Activated naive CD8-positive, alpha-beta T cell treated with anti-CD3 and anti-CD28 coated beads, Interleukin-2, amount 10 ng/mL, durations not matched to agents 7 days and 5 days (primary cell): ENCODE results near the gene ADAMTS15. TPM values are rescaled to one million over a fixed set of nuclear protein-coding genes. Genes with fewer than 3 reads are reported as not detected.

Experiments
- ATAC-seq: fragments of 150-1000 bp; cut with Tn5 transposase; one replicate; pipeline ENCODE4 v1.10.0; 2021; ENCODE audit warnings: low read depth, moderate library complexity
- POLR2A ChIA-PET: fragments of 350-600 bp; sonication (Branson Sonifier 250); formaldehyde crosslinking; loops from one replicate; lab custom pipeline; 2021; ENCODE audit warnings: antibody characterized with exemption; lab: Charles Lee
- DNase-seq: peaks from one replicate; pipeline ENCODE4 v3.0.0; 2021
- H3K27ac Mint-ChIP-seq: one replicate; pipeline ENCODE4 v1.8.0; 2022; ENCODE audit warnings: mild to moderate bottlenecking, mixed read lengths
- H3K27me3 Mint-ChIP-seq: one replicate; pipeline ENCODE4 v1.8.0; 2022; ENCODE audit warnings: mild to moderate bottlenecking, moderate library complexity, mixed read lengths
- H3K36me3 Mint-ChIP-seq: one replicate; pipeline ENCODE4 v1.8.0; 2021; ENCODE audit warnings: mild to moderate bottlenecking, mixed read lengths
- H3K4me1 Mint-ChIP-seq: one replicate; pipeline ENCODE4 v1.8.0; 2021; ENCODE audit warnings: mixed read lengths
- H3K4me3 Mint-ChIP-seq: one replicate; pipeline ENCODE4 v1.8.0; 2022; ENCODE audit warnings: mild to moderate bottlenecking, moderate library complexity, mixed read lengths
- H3K9me3 Mint-ChIP-seq: one replicate; pipeline ENCODE4 v1.8.0; 2021; ENCODE audit warnings: mixed read lengths
- total RNA-seq, 2 experiments: library from RNA; stranded (reverse); gene quantifications; one replicate each; pipeline ENCODE4 v1.2.3, GENCODE V29; 2021

Gene ADAMTS15
- total RNA-seq, 2 experiments from 2014 or later = 0.08 to 0.11 TPM

GRCh38 chr11:130422251-130422995, 26.0 kb upstream of the ADAMTS15 start:
- Mint-ChIP-seq H3K9me3 (no peaks in the 10 kb centered on the region), H3K36me3 (no peaks in the 10 kb centered on the region), H3K4me3 (no peak overlapping the region), H3K4me1 (no peaks in the 10 kb centered on the region), H3K27me3 (peaks cover 28% of the 10 kb centered on the region), H3K27ac (no peak overlapping the region)
- no peak for DNase-seq
- ATAC-seq = no peak
- POLR2A ChIA-PET = no interaction called here

GRCh38 chr11:130423541-130424142, 24.8 kb upstream of the ADAMTS15 start:
- Mint-ChIP-seq H3K36me3 (no peaks in the 10 kb centered on the region), H3K27me3 (peaks cover 31% of the 10 kb centered on the region), H3K4me1 (peaks cover 2% of the 10 kb centered on the region), H3K27ac (no peak overlapping the region), H3K9me3 (no peaks in the 10 kb centered on the region), H3K4me3 (no peak overlapping the region)
- ATAC-seq (no peak), DNase-seq (no peak)
- POLR2A ChIA-PET = no interaction called here

- Mint-ChIP-seq H3K36me3 (no peaks in the 10 kb centered on the region), H3K27ac (no peak overlapping the region), H3K27me3 (peaks cover 41% of the 10 kb centered on the region), H3K4me3 (no peak overlapping the region), H3K4me1 (peaks cover 4% of the 10 kb centered on the region), H3K9me3 (no peaks in the 10 kb centered on the region)
- POLR2A ChIA-PET = no interaction called here
- DNase-seq (no peak), ATAC-seq (no peak)
These were observed 23.8 kb upstream of the ADAMTS15 start for GRCh38 chr11:130424613-130425140.

- ATAC-seq (no peak), DNase-seq (no peak)
- peaks cover 46% of the 10 kb centered on the region for H3K27me3 Mint-ChIP-seq
- H3K4me1 Mint-ChIP-seq = peaks cover 4% of the 10 kb centered on the region
- POLR2A ChIA-PET = interaction anchor here (0.7 kb wide), 1 partner anchor 342 kb away, joined by 5 read pairs; no protein-coding TSS in a partner anchor
- H3K9me3 Mint-ChIP-seq = no peaks in the 10 kb centered on the region
- no peak overlapping the region for H3K4me3 Mint-ChIP-seq
- H3K27ac Mint-ChIP-seq = no peak overlapping the region
- H3K36me3 Mint-ChIP-seq = no peaks in the 10 kb centered on the region
These were observed 23.3 kb upstream of the ADAMTS15 start for GRCh38 chr11:130425156-130425555.

- Mint-ChIP-seq H3K4me1 (peaks cover 4% of the 10 kb centered on the region), H3K36me3 (no peaks in the 10 kb centered on the region), H3K27me3 (peaks cover 51% of the 10 kb centered on the region), H3K4me3 (no peak overlapping the region), H3K9me3 (no peaks in the 10 kb centered on the region), H3K27ac (no peak overlapping the region)
- ATAC-seq (no peak), DNase-seq (no peak)
- POLR2A ChIA-PET = no interaction called here
These were observed 22.1 kb upstream of the ADAMTS15 start for GRCh38 chr11:130426223-130426836.

GRCh38 chr11:130426837-130427341, 21.6 kb upstream of the ADAMTS15 start:
- Mint-ChIP-seq H3K4me1 (peaks cover 4% of the 10 kb centered on the region), H3K4me3 (peak overlapping the region; percentile 7), H3K27me3 (peaks cover 51% of the 10 kb centered on the region), H3K36me3 (no peaks in the 10 kb centered on the region), H3K9me3 (no peaks in the 10 kb centered on the region), H3K27ac (no peak overlapping the region)
- ATAC-seq = no peak
- POLR2A ChIA-PET = no interaction called here
- no peak for DNase-seq

- Mint-ChIP-seq H3K9me3 (no peaks in the 10 kb centered on the region), H3K27ac (no peak overlapping the region), H3K4me1 (peaks cover 4% of the 10 kb centered on the region), H3K36me3 (no peaks in the 10 kb centered on the region), H3K4me3 (no peak overlapping the region), H3K27me3 (peaks cover 51% of the 10 kb centered on the region)
- no peak for ATAC-seq
- DNase-seq = peak; percentile 37
- POLR2A ChIA-PET = no interaction called here
These were observed 20.7 kb upstream of the ADAMTS15 start for GRCh38 chr11:130427581-130428315.

GRCh38 chr11:130428316-130429119, 19.9 kb upstream of the ADAMTS15 start, which contains the start of gene ADAMTS8:
Gene ADAMTS8, minus strand, starts transcription at chr11:130428609. Its CDS starts 323 bp downstream, at chr11:130428286.
- peak; percentile 28 for ATAC-seq
- H3K27me3 Mint-ChIP-seq = peaks cover 51% of the 10 kb centered on the region
- H3K36me3 Mint-ChIP-seq = no peaks in the 10 kb centered on the region
- peaks cover 4% of the 10 kb centered on the region for H3K4me1 Mint-ChIP-seq
- H3K4me3 Mint-ChIP-seq = peak within 1 kb of the TSS; percentile 71
- POLR2A ChIA-PET = no interaction called here
- no peaks in the 10 kb centered on the region for H3K9me3 Mint-ChIP-seq
- peak; percentile 38 for DNase-seq
- H3K27ac Mint-ChIP-seq = no peak within 1 kb of the TSS

GRCh38 chr11:130429120-130429681, 19.2 kb upstream of the ADAMTS15 start:
- Mint-ChIP-seq H3K27me3 (peaks cover 51% of the 10 kb centered on the region), H3K4me1 (peaks cover 4% of the 10 kb centered on the region), H3K4me3 (no peak overlapping the region), H3K36me3 (no peaks in the 10 kb centered on the region), H3K9me3 (no peaks in the 10 kb centered on the region), H3K27ac (no peak overlapping the region)
- ATAC-seq (no peak), DNase-seq (no peak)
- POLR2A ChIA-PET = no interaction called here

GRCh38 chr11:130429983-130430382, 18.5 kb upstream of the ADAMTS15 start:
- ATAC-seq (no peak), DNase-seq (no peak)
- Mint-ChIP-seq H3K27ac (no peak overlapping the region), H3K36me3 (no peaks in the 10 kb centered on the region), H3K4me3 (no peak overlapping the region), H3K9me3 (no peaks in the 10 kb centered on the region), H3K27me3 (peaks cover 51% of the 10 kb centered on the region), H3K4me1 (peaks cover 4% of the 10 kb centered on the region)
- POLR2A ChIA-PET = no interaction called here

GRCh38 chr11:130431331-130431773, 17.1 kb upstream of the ADAMTS15 start:
- ATAC-seq (no peak), DNase-seq (peak; percentile 70)
- Mint-ChIP-seq H3K27ac (no peak overlapping the region), H3K4me3 (no peak overlapping the region), H3K27me3 (peaks cover 39% of the 10 kb centered on the region), H3K9me3 (no peaks in the 10 kb centered on the region), H3K4me1 (peaks cover 10% of the 10 kb centered on the region), H3K36me3 (no peaks in the 10 kb centered on the region)
- POLR2A ChIA-PET = interaction anchor here (0.6 to 1.0 kb wide), 3 partner anchors 16 to 484 kb away, joined by 3 to 5 read pairs (median 3); partner anchors contain the start of gene SNX19

GRCh38 chr11:130431801-130432200, 16.6 kb upstream of the ADAMTS15 start:
- POLR2A ChIA-PET = interaction anchor here (1.0 kb wide), 2 partner anchors 219 to 484 kb away, joined by 3 read pairs; partner anchors contain the start of gene SNX19

More at GRCh38 chr11:130431801-130432200, 16.6 kb upstream of the ADAMTS15 start:
- H3K27me3 Mint-ChIP-seq = peaks cover 36% of the 10 kb centered on the region
- H3K27ac Mint-ChIP-seq = no peak overlapping the region
- no peak for ATAC-seq
- H3K4me1 Mint-ChIP-seq = peaks cover 13% of the 10 kb centered on the region
- no peaks in the 10 kb centered on the region for H3K36me3 Mint-ChIP-seq
- no peak overlapping the region for H3K4me3 Mint-ChIP-seq
- DNase-seq = no peak
- H3K9me3 Mint-ChIP-seq = no peaks in the 10 kb centered on the region
